GM23338 (cell line): Measurements from ENCODE around the gene DCLRE1B. TPM values are rescaled to one million over a fixed set of nuclear protein-coding genes. Genes with fewer than 3 reads are reported as not detected.

Experiments
- ATAC-seq: fragments of 200-7000 bp; cut with Tn5 transposase; 3 replicates; pipeline ENCODE4 v1.9.1; 2020
- DNase-seq: peaks from one replicate; pipeline ENCODE4 v3.0.0-alpha.2; 2015; ENCODE audit warnings: low spot score
- H2AFZ ChIP-seq: fragments of 200-600 bp; sonication (generic); 2 replicates; pipeline ENCODE4 v1.8.0; 2016; ENCODE audit warnings: antibody characterized with exemption, mild to moderate bottlenecking, moderate library complexity
- H3F3A ChIP-seq: fragments of 200-600 bp; sonication (generic); replicated peaks from 2 replicates; pipeline ENCODE4 v1.8.0; 2017; ENCODE audit warnings: antibody characterized with exemption, mixed run types, low read depth
- H3K27ac ChIP-seq: fragments of 200-600 bp; sonication (generic); 2 replicates; pipeline ENCODE4 v1.6.1; 2016; ENCODE audit warnings: low read depth
- H3K27me3 ChIP-seq: fragments of 200-600 bp; sonication (generic); 2 replicates; pipeline ENCODE4 v1.8.0; 2016; ENCODE audit warnings: mild to moderate bottlenecking, mixed run types, moderate library complexity; ENCODE audit not compliant: insufficient read depth
- H3K36me3 ChIP-seq: fragments of 200-600 bp; sonication (generic); 2 replicates; pipeline ENCODE4 v1.8.0; 2016; ENCODE audit warnings: mild to moderate bottlenecking; ENCODE audit not compliant: insufficient read depth
- H3K4me1 ChIP-seq: fragments of 200-600 bp; sonication (generic); 2 replicates; pipeline ENCODE4 v1.8.0; 2016; ENCODE audit warnings: mild to moderate bottlenecking, moderate library complexity; ENCODE audit not compliant: insufficient read depth
- H3K4me2 ChIP-seq: fragments of 200-600 bp; sonication (generic); 2 replicates; pipeline ENCODE4 v1.7.1; 2017; ENCODE audit warnings: mixed run types
- H3K4me3 ChIP-seq: fragments of 200-600 bp; sonication (generic); 2 replicates; pipeline ENCODE4 v1.6.1; 2016; ENCODE audit warnings: mixed run types
- H3K79me2 ChIP-seq: fragments of 200-600 bp; sonication (generic); replicated peaks from 2 replicates; pipeline ENCODE4 v1.8.0; 2017; ENCODE audit warnings: mild to moderate bottlenecking; ENCODE audit not compliant: insufficient read depth
- H3K9me2 ChIP-seq: fragments of 200-600 bp; sonication (generic); 2 replicates; pipeline ENCODE4 v1.8.0; 2017; ENCODE audit not compliant: insufficient read depth
- H4K20me1 ChIP-seq: fragments of 200-600 bp; sonication (generic); replicated peaks from 2 replicates; pipeline ENCODE4 v1.8.0; 2017; ENCODE audit warnings: mild to moderate bottlenecking; ENCODE audit not compliant: insufficient read depth
- H3K27ac Mint-ChIP-seq: 2 replicates; pipeline ENCODE4 v1.8.0; 2020; ENCODE audit warnings: inconsistent platforms, mild to moderate bottlenecking, moderate library complexity, mixed read lengths
- H3K27me3 Mint-ChIP-seq: 3 replicates; pipeline ENCODE4 v1.8.0; 2022; ENCODE audit warnings: low read depth, mild to moderate bottlenecking, moderate library complexity, mixed read lengths, inconsistent platforms; ENCODE audit not compliant: insufficient read depth, poor library complexity
- H3K36me3 Mint-ChIP-seq: 3 replicates; pipeline ENCODE4 v1.8.0; 2021; ENCODE audit warnings: low read depth, mild to moderate bottlenecking, inconsistent platforms, moderate library complexity, mixed read lengths
- H3K4me1 Mint-ChIP-seq: 3 replicates; pipeline ENCODE4 v1.8.0; 2020; ENCODE audit warnings: mild to moderate bottlenecking, inconsistent platforms, mixed read lengths
- H3K4me3 Mint-ChIP-seq: 3 replicates; pipeline ENCODE4 v1.8.0; 2021; ENCODE audit warnings: moderate library complexity, mild to moderate bottlenecking, inconsistent platforms, mixed read lengths
- H3K9me3 Mint-ChIP-seq: 3 replicates; pipeline ENCODE4 v1.8.0; 2020; ENCODE audit warnings: moderate library complexity, mild to moderate bottlenecking, inconsistent platforms, mixed read lengths
- CREB1 ChIP-seq: fragments of 250-450 bp; sonication (Bioruptor Pico); IDR thresholded peaks from 2 replicates; pipeline ENCODE4 v1.5.0; 2020; ENCODE audit warnings: low read depth, mild to moderate bottlenecking, moderate library complexity
- EZH2 ChIP-seq: fragments of 200-600 bp; sonication (generic); IDR thresholded peaks from one replicate; pipeline ENCODE4 v1.8.0; 2017; ENCODE audit warnings: antibody characterized with exemption, mild to moderate bottlenecking, low read depth; ENCODE audit not compliant: unreplicated experiment
- EZH2phosphoT487 ChIP-seq: fragments of 200-600 bp; sonication (generic); IDR thresholded peaks from one replicate; pipeline ENCODE4 v1.8.1; 2018; ENCODE audit warnings: antibody characterized with exemption; ENCODE audit not compliant: unreplicated experiment
- JUNB ChIP-seq: IDR thresholded peaks from one replicate; pipeline ENCODE4 v1.6.1; 2016; ENCODE audit warnings: antibody characterized with exemption; ENCODE audit not compliant: unreplicated experiment
- NANOG ChIP-seq: IDR thresholded peaks from 2 replicates; pipeline ENCODE4 v1.6.1; 2016; ENCODE audit warnings: antibody characterized with exemption, borderline replicate concordance
- POLR2AphosphoS5 ChIP-seq: IDR thresholded peaks from 2 replicates; pipeline ENCODE4 v1.6.1; 2016; ENCODE audit warnings: antibody characterized with exemption, low read depth
- STAT1 ChIP-seq: IDR thresholded peaks from one replicate; pipeline ENCODE4 v1.6.1; 2016; ENCODE audit warnings: antibody characterized with exemption; ENCODE audit not compliant: unreplicated experiment
- ZNF331 ChIP-seq: fragments of 250-450 bp; sonication (Bioruptor Pico); IDR thresholded peaks from 2 replicates; pipeline ENCODE4 v1.5.0; 2020; ENCODE audit warnings: low read depth, mild to moderate bottlenecking, moderate library complexity
- polyA plus RNA-seq: library from polyadenylated mRNA; unstranded; fragments of >200 nt; fragmentation: Nextera tagmentation; extraction: Ambion mirVana; gene quantifications from 2 replicates; pipeline ENCODE4 v1.2.1, GENCODE V29; 2016
- total RNA-seq: library from RNA; depleted of rRNA; stranded (reverse); fragments of >200 nt; shearing (Covaris generic); gene quantifications from 2 replicates; pipeline ENCODE4 v1.2.3, GENCODE V29; 2014
- TF ChIP-seq, protein P1 (sequence below): IDR thresholded peaks from 2 replicates; pipeline ENCODE4 v1.6.1; 2016; ENCODE audit warnings: antibody characterized with exemption
- TF ChIP-seq, protein P2 (sequence below), 2 experiments: fragments of 200-600 bp in 1 of 2; sonication (generic) in 1 of 2; conservative IDR thresholded peaks; 2 replicates each; pipeline versions ENCODE4 v1.5.1 to v1.6.1; 2016 to 2017; ENCODE audit warnings: antibody characterized with exemption in 2 of 2, low read depth in 2 of 2, mild to moderate bottlenecking in 2 of 2, moderate library complexity in 1 of 2
- TF ChIP-seq, protein P3 (sequence below): IDR thresholded peaks from one replicate; pipeline ENCODE4 v1.6.1; 2018; ENCODE audit warnings: antibody characterized with exemption; ENCODE audit not compliant: unreplicated experiment
- TF ChIP-seq, protein P4 (sequence below): fragments of 250-450 bp; sonication (Bioruptor Pico); IDR thresholded peaks from 2 replicates; pipeline ENCODE4 v1.5.0; 2020; ENCODE audit warnings: mild to moderate bottlenecking, moderate library complexity

DCLRE1B gene
- total and polyA plus RNA-seq, 2 experiments from 2014 or later = 6.3 to 9.7 TPM

DNA sequence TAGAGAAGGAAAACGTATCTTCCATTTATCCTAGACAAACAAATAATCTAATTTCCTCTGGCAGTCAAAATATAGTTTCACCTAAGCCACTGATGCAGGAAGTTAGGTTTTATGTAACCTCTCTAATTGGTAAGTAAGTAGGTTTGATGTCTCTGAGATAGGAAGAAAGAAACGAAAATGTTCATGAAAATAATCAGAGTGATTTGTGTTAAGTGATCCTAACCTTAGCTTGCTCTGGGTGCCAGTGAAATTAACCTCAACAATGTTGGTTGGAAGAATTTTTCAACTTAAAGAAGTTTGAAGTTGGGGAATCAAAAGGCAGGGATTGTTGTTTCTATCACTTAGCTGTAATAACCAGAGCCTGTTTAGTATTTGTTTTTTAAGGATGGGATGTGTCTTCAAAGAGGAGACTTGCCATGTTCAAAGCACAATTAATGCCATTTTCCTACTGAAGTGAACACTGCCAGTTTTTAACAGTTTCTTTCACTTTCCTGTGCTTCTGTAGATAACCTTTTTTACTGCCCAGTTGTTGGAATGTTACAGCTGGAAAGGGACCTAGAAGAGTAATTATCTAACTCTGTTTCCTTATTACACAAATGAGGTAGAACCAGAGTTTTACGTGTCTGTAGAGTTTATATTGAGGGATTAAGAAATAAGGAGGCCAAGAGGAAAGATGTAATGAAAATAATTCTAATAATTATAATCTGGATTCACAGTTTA, 42.4 kb downstream of the DCLRE1B start:
- peaks cover 7% of the 10 kb centered on the region; the same call in 1 of the 2 replicates for H4K20me1 ChIP-seq

More for the DNA sequence above, 42.4 kb downstream of the DCLRE1B start:
- H3K36me3 Mint-ChIP-seq = peaks cover 11% of the 10 kb centered on the region; the same call in 2 of the 3 replicates
- DNase-seq = no peak
- no peak for ATAC-seq
- no peak overlapping the region for H3K4me2 ChIP-seq
- peaks cover 65% of the 10 kb centered on the region for H3K79me2 ChIP-seq
- H3K9me3 Mint-ChIP-seq = no peaks in the 10 kb centered on the region
- H3K27ac Mint-ChIP-seq = no peak overlapping the region; the same call in 1 of the 2 replicates
- H3K27me3 Mint-ChIP-seq = no peaks in the 10 kb centered on the region
- no peaks in the 10 kb centered on the region for H3K9me2 ChIP-seq
- no peak overlapping the region for H3K4me3 ChIP-seq
- H3K27me3 ChIP-seq = no peaks in the 10 kb centered on the region
- H3F3A ChIP-seq = no peaks in the 10 kb centered on the region
- no peak overlapping the region for H3K27ac ChIP-seq
- no peak overlapping the region for H2AFZ ChIP-seq
- 0 out of 2 replicates have a peak, but pooled peaks cover 2% of the 10 kb centered on the region for H3K4me1 ChIP-seq
- peaks cover 20% of the 10 kb centered on the region for H3K4me1 Mint-ChIP-seq
- no peaks in the 10 kb centered on the region for H3K36me3 ChIP-seq
- no peak for TF ChIP-seq JUNB
- no peak for TF ChIP-seq EZH2
- TF ChIP-seq EZH2phosphoT487 = no peak
- no peak for TF ChIP-seq NANOG
- TF ChIP-seq STAT1 = no peak
- TF ChIP-seq, protein P1, sequence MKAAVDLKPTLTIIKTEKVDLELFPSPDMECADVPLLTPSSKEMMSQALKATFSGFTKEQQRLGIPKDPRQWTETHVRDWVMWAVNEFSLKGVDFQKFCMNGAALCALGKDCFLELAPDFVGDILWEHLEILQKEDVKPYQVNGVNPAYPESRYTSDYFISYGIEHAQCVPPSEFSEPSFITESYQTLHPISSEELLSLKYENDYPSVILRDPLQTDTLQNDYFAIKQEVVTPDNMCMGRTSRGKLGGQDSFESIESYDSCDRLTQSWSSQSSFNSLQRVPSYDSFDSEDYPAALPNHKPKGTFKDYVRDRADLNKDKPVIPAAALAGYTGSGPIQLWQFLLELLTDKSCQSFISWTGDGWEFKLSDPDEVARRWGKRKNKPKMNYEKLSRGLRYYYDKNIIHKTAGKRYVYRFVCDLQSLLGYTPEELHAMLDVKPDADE = no peak
- TF ChIP-seq ZNF331 (CRISPR knock-in tag) = no peak
- TF ChIP-seq, protein P2, sequence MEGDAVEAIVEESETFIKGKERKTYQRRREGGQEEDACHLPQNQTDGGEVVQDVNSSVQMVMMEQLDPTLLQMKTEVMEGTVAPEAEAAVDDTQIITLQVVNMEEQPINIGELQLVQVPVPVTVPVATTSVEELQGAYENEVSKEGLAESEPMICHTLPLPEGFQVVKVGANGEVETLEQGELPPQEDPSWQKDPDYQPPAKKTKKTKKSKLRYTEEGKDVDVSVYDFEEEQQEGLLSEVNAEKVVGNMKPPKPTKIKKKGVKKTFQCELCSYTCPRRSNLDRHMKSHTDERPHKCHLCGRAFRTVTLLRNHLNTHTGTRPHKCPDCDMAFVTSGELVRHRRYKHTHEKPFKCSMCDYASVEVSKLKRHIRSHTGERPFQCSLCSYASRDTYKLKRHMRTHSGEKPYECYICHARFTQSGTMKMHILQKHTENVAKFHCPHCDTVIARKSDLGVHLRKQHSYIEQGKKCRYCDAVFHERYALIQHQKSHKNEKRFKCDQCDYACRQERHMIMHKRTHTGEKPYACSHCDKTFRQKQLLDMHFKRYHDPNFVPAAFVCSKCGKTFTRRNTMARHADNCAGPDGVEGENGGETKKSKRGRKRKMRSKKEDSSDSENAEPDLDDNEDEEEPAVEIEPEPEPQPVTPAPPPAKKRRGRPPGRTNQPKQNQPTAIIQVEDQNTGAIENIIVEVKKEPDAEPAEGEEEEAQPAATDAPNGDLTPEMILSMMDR (conservative IDR thresholded peaks at IDR 0.05; ENCODE audit: low read depth in 2 of 2) = no peak
- TF ChIP-seq, protein P3, sequence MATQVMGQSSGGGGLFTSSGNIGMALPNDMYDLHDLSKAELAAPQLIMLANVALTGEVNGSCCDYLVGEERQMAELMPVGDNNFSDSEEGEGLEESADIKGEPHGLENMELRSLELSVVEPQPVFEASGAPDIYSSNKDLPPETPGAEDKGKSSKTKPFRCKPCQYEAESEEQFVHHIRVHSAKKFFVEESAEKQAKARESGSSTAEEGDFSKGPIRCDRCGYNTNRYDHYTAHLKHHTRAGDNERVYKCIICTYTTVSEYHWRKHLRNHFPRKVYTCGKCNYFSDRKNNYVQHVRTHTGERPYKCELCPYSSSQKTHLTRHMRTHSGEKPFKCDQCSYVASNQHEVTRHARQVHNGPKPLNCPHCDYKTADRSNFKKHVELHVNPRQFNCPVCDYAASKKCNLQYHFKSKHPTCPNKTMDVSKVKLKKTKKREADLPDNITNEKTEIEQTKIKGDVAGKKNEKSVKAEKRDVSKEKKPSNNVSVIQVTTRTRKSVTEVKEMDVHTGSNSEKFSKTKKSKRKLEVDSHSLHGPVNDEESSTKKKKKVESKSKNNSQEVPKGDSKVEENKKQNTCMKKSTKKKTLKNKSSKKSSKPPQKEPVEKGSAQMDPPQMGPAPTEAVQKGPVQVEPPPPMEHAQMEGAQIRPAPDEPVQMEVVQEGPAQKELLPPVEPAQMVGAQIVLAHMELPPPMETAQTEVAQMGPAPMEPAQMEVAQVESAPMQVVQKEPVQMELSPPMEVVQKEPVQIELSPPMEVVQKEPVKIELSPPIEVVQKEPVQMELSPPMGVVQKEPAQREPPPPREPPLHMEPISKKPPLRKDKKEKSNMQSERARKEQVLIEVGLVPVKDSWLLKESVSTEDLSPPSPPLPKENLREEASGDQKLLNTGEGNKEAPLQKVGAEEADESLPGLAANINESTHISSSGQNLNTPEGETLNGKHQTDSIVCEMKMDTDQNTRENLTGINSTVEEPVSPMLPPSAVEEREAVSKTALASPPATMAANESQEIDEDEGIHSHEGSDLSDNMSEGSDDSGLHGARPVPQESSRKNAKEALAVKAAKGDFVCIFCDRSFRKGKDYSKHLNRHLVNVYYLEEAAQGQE = no peak
- no peak for TF ChIP-seq POLR2AphosphoS5
- TF ChIP-seq, protein P4, sequence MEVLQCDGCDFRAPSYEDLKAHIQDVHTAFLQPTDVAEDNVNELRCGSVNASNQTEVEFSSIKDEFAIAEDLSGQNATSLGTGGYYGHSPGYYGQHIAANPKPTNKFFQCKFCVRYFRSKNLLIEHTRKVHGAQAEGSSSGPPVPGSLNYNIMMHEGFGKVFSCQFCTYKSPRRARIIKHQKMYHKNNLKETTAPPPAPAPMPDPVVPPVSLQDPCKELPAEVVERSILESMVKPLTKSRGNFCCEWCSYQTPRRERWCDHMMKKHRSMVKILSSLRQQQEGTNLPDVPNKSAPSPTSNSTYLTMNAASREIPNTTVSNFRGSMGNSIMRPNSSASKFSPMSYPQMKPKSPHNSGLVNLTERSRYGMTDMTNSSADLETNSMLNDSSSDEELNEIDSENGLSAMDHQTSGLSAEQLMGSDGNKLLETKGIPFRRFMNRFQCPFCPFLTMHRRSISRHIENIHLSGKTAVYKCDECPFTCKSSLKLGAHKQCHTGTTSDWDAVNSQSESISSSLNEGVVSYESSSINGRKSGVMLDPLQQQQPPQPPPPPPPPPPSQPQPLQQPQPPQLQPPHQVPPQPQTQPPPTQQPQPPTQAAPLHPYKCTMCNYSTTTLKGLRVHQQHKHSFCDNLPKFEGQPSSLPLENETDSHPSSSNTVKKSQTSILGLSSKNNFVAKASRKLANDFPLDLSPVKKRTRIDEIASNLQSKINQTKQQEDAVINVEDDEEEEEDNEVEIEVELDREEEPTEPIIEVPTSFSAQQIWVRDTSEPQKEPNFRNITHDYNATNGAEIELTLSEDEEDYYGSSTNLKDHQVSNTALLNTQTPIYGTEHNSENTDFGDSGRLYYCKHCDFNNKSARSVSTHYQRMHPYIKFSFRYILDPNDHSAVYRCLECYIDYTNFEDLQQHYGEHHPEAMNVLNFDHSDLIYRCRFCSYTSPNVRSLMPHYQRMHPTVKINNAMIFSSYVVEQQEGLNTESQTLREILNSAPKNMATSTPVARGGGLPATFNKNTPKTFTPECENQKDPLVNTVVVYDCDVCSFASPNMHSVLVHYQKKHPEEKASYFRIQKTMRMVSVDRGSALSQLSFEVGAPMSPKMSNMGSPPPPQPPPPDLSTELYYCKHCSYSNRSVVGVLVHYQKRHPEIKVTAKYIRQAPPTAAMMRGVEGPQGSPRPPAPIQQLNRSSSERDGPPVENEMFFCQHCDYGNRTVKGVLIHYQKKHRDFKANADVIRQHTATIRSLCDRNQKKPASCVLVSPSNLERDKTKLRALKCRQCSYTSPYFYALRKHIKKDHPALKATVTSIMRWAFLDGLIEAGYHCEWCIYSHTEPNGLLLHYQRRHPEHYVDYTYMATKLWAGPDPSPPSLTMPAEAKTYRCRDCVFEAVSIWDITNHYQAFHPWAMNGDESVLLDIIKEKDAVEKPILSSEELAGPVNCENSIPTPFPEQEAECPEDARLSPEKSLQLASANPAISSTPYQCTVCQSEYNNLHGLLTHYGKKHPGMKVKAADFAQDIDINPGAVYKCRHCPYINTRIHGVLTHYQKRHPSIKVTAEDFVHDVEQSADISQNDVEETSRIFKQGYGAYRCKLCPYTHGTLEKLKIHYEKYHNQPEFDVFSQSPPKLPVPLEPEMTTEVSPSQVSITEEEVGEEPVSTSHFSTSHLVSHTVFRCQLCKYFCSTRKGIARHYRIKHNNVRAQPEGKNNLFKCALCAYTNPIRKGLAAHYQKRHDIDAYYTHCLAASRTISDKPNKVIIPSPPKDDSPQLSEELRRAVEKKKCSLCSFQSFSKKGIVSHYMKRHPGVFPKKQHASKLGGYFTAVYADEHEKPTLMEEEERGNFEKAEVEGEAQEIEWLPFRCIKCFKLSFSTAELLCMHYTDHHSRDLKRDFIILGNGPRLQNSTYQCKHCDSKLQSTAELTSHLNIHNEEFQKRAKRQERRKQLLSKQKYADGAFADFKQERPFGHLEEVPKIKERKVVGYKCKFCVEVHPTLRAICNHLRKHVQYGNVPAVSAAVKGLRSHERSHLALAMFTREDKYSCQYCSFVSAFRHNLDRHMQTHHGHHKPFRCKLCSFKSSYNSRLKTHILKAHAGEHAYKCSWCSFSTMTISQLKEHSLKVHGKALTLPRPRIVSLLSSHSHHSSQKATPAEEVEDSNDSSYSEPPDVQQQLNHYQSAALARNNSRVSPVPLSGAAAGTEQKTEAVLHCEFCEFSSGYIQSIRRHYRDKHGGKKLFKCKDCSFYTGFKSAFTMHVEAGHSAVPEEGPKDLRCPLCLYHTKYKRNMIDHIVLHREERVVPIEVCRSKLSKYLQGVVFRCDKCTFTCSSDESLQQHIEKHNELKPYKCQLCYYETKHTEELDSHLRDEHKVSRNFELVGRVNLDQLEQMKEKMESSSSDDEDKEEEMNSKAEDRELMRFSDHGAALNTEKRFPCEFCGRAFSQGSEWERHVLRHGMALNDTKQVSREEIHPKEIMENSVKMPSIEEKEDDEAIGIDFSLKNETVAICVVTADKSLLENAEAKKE (CRISPR knock-in tag) = no peak
- no peak for TF ChIP-seq CREB1 (CRISPR knock-in tag)
- H3K4me3 Mint-ChIP-seq = no peak overlapping the region
